ENCODE data around the gene MAN2A2. TPM values are rescaled to one million over a fixed set of nuclear protein-coding genes. Genes with fewer than 3 reads are reported as not detected.
A peak's percentile ranks its signal among the peaks of the same experiment; 100 is the strongest.

Gene MAN2A2
- total and polyA plus RNA-seq, 9 of the 15 experiments (the other 6 are each of a cell fraction or from before 2014, with no cell fraction given) = 7.3 to 151 (median 43.4) TPM

DNA sequence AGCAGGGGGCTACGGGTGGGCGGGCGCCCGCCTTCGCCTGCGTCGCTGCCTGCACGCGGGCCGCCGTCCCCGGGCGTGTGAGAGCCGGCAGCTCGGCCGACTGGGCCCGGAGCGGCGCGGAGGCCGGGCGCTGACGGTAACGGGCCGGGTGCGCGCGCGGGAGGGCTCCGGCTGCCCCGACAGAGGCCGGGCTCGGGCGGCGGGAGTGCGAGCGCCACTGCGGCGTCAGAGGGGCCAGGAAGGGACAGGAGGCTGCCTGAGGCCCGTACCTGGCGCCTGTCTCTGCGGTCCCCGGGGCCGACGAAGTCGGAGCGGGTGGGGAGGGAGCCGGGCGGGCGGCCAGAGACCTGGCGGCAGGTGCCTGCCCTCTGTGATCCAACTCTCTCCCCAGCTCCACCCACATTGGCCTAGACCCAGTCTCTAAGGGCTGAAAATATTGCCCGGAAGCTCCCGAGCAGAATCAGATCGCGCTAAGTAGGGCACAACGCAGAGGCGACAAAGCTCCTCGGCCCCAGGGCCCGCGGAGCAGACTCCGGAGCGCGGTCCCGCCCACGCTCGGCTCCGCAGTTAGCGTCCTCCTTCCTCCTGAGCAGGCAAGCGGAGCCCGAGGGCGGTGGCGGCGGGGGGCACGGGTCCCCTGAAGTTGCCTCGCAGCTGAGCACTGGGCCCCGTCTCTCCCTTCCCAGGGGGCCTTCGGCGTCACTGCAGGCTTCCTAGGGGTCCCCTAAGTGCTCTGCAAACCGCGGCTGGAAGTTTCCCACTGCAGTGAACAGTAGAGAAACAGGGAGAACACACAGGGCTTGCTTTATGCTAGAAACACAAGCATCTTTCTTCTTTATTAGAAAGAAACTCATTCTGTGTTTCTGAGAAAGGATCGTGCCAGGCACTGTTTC, at the start of gene MAN2A2 (continued):
- TF ChIP-seq, protein P1, sequence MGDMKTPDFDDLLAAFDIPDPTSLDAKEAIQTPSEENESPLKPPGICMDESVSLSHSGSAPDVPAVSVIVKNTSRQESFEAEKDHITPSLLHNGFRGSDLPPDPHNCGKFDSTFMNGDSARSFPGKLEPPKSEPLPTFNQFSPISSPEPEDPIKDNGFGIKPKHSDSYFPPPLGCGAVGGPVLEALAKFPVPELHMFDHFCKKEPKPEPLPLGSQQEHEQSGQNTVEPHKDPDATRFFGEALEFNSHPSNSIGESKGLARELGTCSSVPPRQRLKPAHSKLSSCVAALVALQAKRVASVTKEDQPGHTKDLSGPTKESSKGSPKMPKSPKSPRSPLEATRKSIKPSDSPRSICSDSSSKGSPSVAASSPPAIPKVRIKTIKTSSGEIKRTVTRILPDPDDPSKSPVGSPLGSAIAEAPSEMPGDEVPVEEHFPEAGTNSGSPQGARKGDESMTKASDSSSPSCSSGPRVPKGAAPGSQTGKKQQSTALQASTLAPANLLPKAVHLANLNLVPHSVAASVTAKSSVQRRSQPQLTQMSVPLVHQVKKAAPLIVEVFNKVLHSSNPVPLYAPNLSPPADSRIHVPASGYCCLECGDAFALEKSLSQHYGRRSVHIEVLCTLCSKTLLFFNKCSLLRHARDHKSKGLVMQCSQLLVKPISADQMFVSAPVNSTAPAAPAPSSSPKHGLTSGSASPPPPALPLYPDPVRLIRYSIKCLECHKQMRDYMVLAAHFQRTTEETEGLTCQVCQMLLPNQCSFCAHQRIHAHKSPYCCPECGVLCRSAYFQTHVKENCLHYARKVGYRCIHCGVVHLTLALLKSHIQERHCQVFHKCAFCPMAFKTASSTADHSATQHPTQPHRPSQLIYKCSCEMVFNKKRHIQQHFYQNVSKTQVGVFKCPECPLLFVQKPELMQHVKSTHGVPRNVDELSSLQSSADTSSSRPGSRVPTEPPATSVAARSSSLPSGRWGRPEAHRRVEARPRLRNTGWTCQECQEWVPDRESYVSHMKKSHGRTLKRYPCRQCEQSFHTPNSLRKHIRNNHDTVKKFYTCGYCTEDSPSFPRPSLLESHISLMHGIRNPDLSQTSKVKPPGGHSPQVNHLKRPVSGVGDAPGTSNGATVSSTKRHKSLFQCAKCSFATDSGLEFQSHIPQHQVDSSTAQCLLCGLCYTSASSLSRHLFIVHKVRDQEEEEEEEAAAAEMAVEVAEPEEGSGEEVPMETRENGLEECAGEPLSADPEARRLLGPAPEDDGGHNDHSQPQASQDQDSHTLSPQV (IDR thresholded peaks at IDR 0.05) = peak; percentile 48; the same call in 1 of the 2 replicates
- no peak for TF ChIP-seq BRF1 (IDR thresholded peaks at IDR 0.05; ENCODE audit: borderline replicate concordance, extremely low read depth, insufficient read length)
- peak; percentile 73 for TF ChIP-seq PML (IDR thresholded peaks at IDR 0.05; ENCODE audit: low read length)
- TF ChIP-seq RBM14 (IDR thresholded peaks at IDR 0.05; ENCODE audit: borderline replicate concordance, insufficient read depth, low read depth, low read length) = no peak
- TF ChIP-seq FOXA3 (CRISPR knock-in tag; conservative IDR thresholded peaks at IDR 0.05 in 1 of 2, IDR thresholded peaks at IDR 0.05 in 1 of 2) = peak in 1 of 2 experiments; percentile 33; a peak in 1 of 4 replicates
- TF ChIP-seq SNRNP70 (optimal IDR thresholded peaks at IDR 0.05; ENCODE audit: low read depth, low read length) = no peak
- peak; percentile 21; the same call in 1 of the 2 replicates for TF ChIP-seq RB1 (IDR thresholded peaks at IDR 0.05; ENCODE audit: low read depth)
- peak; percentile 34; the same call in 1 of the 2 replicates for TF ChIP-seq CREB1 (IDR thresholded peaks at IDR 0.05)
- no peak; the same call in 1 of the 2 replicates for TF ChIP-seq CREB1 (CRISPR knock-in tag; IDR thresholded peaks at IDR 0.05)
- TF ChIP-seq, protein P2, sequence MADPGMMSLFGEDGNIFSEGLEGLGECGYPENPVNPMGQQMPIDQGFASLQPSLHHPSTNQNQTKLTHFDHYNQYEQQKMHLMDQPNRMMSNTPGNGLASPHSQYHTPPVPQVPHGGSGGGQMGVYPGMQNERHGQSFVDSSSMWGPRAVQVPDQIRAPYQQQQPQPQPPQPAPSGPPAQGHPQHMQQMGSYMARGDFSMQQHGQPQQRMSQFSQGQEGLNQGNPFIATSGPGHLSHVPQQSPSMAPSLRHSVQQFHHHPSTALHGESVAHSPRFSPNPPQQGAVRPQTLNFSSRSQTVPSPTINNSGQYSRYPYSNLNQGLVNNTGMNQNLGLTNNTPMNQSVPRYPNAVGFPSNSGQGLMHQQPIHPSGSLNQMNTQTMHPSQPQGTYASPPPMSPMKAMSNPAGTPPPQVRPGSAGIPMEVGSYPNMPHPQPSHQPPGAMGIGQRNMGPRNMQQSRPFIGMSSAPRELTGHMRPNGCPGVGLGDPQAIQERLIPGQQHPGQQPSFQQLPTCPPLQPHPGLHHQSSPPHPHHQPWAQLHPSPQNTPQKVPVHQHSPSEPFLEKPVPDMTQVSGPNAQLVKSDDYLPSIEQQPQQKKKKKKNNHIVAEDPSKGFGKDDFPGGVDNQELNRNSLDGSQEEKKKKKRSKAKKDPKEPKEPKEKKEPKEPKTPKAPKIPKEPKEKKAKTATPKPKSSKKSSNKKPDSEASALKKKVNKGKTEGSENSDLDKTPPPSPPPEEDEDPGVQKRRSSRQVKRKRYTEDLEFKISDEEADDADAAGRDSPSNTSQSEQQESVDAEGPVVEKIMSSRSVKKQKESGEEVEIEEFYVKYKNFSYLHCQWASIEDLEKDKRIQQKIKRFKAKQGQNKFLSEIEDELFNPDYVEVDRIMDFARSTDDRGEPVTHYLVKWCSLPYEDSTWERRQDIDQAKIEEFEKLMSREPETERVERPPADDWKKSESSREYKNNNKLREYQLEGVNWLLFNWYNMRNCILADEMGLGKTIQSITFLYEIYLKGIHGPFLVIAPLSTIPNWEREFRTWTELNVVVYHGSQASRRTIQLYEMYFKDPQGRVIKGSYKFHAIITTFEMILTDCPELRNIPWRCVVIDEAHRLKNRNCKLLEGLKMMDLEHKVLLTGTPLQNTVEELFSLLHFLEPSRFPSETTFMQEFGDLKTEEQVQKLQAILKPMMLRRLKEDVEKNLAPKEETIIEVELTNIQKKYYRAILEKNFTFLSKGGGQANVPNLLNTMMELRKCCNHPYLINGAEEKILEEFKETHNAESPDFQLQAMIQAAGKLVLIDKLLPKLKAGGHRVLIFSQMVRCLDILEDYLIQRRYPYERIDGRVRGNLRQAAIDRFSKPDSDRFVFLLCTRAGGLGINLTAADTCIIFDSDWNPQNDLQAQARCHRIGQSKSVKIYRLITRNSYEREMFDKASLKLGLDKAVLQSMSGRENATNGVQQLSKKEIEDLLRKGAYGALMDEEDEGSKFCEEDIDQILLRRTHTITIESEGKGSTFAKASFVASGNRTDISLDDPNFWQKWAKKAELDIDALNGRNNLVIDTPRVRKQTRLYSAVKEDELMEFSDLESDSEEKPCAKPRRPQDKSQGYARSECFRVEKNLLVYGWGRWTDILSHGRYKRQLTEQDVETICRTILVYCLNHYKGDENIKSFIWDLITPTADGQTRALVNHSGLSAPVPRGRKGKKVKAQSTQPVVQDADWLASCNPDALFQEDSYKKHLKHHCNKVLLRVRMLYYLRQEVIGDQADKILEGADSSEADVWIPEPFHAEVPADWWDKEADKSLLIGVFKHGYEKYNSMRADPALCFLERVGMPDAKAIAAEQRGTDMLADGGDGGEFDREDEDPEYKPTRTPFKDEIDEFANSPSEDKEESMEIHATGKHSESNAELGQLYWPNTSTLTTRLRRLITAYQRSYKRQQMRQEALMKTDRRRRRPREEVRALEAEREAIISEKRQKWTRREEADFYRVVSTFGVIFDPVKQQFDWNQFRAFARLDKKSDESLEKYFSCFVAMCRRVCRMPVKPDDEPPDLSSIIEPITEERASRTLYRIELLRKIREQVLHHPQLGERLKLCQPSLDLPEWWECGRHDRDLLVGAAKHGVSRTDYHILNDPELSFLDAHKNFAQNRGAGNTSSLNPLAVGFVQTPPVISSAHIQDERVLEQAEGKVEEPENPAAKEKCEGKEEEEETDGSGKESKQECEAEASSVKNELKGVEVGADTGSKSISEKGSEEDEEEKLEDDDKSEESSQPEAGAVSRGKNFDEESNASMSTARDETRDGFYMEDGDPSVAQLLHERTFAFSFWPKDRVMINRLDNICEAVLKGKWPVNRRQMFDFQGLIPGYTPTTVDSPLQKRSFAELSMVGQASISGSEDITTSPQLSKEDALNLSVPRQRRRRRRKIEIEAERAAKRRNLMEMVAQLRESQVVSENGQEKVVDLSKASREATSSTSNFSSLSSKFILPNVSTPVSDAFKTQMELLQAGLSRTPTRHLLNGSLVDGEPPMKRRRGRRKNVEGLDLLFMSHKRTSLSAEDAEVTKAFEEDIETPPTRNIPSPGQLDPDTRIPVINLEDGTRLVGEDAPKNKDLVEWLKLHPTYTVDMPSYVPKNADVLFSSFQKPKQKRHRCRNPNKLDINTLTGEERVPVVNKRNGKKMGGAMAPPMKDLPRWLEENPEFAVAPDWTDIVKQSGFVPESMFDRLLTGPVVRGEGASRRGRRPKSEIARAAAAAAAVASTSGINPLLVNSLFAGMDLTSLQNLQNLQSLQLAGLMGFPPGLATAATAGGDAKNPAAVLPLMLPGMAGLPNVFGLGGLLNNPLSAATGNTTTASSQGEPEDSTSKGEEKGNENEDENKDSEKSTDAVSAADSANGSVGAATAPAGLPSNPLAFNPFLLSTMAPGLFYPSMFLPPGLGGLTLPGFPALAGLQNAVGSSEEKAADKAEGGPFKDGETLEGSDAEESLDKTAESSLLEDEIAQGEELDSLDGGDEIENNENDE (IDR thresholded peaks at IDR 0.05; ENCODE audit: low read depth, low read length) = no peak
- 0 out of 2 replicates have a peak, but pooled peaks have one; percentile 47 for TF ChIP-seq GABPB1 (CRISPR knock-in tag; IDR thresholded peaks at IDR 0.05)
